GM12873 (cell line): ENCODE measurements around the gene KCNIP2.

Experiments used
- TF ChIP-seq, protein P1 (sequence below): IDR thresholded peaks from 2 replicates; pipeline ENCODE4 v1.5.1; 2012; ENCODE audit warnings: low read depth, mild to moderate bottlenecking, moderate library complexity, low read length, control low read depth; ENCODE audit not compliant: insufficient read depth; ENCODE audit errors: missing control alignments

KCNIP2 gene

DNA sequence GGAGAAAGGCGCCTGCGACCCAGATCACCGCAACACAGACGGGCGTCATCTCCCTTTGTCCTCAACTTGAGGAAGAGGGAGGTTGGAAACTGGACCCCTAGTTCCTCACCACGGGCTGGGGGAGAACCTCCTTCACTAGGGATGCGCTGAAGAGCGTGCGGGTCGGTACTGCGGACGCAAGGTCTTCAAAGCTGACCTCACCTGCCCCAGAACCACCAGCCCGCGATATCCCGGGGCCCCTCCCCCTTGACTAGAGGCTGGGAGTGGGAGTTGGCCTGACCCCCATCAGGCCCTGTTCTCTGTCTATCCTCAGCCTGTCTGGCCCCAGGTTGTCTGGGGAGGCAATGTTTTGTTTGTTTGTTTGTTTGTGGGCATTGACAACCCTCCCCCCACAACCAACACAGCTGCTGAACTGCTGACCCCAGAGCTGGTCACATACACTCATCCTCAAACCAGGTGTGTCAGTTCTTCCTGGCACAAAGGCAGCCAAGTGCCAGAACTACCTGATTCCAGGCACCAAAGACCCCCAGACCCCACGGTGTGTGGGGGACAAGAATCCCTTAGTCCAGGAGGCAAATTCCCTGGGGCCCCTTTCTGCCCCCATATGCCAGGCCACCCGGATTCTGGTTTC lies 63.3 kb downstream of the KCNIP2 start:
- TF ChIP-seq, protein P1, sequence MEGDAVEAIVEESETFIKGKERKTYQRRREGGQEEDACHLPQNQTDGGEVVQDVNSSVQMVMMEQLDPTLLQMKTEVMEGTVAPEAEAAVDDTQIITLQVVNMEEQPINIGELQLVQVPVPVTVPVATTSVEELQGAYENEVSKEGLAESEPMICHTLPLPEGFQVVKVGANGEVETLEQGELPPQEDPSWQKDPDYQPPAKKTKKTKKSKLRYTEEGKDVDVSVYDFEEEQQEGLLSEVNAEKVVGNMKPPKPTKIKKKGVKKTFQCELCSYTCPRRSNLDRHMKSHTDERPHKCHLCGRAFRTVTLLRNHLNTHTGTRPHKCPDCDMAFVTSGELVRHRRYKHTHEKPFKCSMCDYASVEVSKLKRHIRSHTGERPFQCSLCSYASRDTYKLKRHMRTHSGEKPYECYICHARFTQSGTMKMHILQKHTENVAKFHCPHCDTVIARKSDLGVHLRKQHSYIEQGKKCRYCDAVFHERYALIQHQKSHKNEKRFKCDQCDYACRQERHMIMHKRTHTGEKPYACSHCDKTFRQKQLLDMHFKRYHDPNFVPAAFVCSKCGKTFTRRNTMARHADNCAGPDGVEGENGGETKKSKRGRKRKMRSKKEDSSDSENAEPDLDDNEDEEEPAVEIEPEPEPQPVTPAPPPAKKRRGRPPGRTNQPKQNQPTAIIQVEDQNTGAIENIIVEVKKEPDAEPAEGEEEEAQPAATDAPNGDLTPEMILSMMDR, result no peak

DNA sequence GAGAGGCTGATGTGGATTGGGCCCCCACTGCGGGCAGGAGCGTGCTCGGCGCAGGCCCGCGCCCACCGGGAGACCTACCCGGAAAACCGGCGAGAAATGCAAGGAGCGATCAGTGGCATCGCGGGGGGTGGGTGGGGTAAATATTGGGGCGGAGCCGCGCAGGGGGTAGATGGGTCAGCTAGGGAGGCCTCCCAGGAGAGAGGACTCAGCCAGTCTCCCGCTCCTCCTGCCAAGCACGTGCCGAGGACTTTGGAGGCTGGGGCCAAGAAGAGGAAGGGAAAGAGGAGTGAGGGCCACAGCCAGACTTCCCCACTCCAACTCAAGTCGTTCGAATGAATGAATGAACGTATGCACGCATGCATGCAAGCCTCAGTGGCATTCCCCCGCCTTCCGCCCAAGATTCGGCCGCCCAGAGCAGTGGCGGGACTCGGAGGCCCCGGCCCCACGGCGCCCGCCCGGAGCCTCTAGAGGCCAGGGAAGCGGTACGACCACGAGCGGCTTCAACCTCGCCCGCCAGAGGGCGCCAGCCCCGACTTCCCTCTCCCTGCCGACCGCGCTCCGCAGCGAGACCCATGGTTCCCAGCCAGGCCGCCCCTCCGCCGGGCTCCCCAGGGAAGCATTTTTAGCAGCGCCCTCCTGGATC lies 63.9 kb downstream of the KCNIP2 start:
- TF ChIP-seq, protein P1, result peak; percentile 92

DNA sequence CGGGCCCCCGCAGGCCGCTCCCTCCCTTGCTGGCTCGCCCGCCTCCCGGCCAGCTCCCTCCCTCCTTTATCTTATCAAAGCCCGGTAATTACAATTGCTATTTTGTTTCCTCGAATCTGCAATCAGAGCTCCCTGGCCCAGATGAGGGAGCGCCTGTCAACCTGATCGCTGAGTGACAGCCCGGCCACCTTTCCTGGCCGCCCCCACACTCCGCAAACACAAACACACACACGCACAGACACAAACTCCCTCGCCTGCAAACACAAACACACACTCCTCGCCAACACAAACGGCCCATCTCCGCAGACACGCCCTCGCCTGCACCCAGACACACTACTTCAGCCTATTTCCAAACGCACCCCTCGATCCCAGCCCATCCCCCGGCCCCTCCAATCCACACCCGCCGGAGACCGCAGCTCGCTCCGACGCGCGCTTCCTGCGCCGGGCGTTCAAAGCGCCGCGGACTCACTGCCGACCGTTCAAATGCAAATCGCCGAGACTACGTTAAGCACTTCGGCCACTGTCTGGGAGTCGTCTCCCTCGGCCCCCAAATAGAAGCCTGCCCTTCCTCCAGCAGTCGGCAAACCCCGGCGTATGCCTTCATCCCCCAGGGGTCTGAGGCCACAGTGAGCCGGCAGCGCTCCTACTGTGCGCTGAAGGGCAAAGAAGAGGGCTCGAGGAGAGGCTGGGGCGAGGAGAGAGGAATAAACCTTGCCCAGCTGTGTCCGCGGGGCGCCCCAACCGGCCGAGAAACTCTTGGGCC lies 64.6 kb downstream of the KCNIP2 start:
- TF ChIP-seq, protein P1, result no peak

DNA sequence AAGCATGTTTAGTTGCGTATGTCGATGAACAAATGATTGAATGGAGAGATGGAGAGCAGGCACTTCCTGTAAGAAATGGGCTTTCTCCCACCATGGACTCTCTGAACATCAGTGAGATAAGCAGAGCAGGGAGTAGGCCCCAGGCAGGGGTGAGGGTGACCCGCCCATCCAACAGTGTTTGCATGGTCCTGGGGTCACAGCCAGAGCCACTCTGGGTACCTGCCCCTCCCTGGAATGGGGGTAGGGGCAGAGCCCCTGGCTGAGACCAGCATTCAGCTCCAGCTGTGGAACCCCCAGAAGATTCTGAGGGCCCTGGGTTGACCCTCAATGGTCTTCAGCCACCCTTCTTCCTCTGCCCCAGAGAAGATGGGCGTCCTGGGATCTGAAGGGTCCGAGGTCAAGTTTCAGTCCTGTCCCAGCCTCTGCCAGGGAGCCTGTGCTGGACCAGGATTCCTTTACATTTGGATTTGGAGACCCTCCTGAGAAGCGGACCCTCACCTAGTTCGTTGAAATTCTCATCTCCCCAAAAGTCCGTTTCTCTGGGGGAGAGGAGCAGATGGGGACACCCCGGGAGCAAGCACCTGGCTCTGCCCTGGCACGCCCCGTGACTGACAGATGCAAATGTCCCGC lies 65.3 kb downstream of the KCNIP2 start:
- TF ChIP-seq, protein P1, result no peak

DNA sequence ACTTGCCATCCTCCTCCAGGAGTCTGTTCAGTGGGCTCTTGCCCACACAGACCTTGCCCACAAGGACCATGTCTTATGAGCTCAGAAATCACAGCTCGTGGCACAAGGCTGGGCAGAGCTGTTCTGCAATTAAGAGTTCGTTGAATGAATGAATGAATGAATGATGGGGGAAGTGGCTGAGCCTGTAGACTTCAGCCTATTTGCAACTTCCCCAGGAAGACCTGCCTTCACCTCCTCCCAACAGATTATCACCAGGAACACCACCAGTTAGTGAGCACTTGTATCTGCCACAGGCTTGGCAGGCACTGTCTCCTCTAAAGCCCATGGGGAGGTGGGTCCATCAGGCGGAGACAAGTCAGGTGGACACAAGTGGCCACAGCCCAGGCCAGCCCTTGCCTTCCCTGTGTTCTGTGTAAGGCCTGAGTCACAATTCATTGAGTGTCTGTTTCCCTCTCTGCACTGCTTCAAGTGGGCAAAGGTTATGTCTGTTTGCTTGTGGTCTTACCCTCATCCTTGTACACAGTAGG lies 65.9 kb downstream of the KCNIP2 start:
- TF ChIP-seq, protein P1, result no peak

DNA sequence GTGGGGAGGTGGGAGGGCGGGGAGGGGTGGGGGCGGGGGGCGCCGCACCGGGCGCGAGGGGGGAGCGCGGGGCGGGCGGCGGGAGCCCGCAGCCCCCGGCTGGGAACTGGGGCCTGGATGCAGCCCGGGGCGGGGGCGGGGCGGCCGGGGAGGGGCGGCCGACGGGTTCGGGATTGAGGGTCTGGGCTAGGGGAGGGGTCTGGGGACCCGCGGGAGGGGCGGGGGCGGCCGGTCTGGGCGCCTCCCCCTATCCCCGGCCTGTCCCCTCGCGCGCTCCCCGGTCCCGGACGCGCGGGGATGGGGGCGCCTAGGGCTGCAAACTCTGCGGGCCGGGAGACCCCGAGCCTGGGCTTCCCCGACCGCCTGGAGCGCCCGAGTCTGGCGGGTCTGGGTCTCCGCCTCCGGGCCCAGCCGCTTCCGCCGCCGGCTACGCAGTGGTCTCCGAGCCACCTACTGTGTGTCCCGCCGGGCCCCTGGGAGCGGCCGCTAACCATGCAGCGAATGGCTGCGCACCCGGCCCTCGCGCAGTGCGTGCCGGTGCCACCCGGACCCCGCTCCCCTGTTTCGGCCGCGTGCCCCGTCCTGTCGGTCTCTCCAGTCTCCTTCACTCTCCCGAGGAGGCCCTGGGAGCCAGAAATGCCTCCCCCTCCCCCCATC lies 67.3 kb downstream of the KCNIP2 start:
- TF ChIP-seq, protein P1, result no peak
